Cardiac fibroblast (primary cell): ENCODE data around the gene TOMM20.

Source experiments
- DNase-seq, 2 donors: peaks; one replicate each; pipeline versions ENCODE4 v3.0.0 to v3.0.0-alpha.2; 2010; ENCODE audit warnings: low read depth in 2 of 2
- H3K4me3 ChIP-seq, 2 donors: replicated peaks in 1 of 2; 1 replicate in 1 of 2; 2 replicates in 1 of 2; pipeline ENCODE4 v1.5.1; 2011; ENCODE audit warnings: low read depth in 2 of 2, low read length in 2 of 2, mild to moderate bottlenecking in 2 of 2, moderate library complexity in 1 of 2
- CTCF ChIP-seq: IDR thresholded peaks from one replicate; pipeline ENCODE4 v1.5.1; 2011; ENCODE audit warnings: low read depth, mild to moderate bottlenecking, low read length, inconsistent platforms

TOMM20 gene

GRCh38 chr1:235078480-235079381 is 49.9 kb downstream of the TOMM20 start:
- H3K4me3 ChIP-seq = no peak overlapping the region
- DNase-seq = peak; percentile 40 to 66
- TF ChIP-seq CTCF = no peak

DNA sequence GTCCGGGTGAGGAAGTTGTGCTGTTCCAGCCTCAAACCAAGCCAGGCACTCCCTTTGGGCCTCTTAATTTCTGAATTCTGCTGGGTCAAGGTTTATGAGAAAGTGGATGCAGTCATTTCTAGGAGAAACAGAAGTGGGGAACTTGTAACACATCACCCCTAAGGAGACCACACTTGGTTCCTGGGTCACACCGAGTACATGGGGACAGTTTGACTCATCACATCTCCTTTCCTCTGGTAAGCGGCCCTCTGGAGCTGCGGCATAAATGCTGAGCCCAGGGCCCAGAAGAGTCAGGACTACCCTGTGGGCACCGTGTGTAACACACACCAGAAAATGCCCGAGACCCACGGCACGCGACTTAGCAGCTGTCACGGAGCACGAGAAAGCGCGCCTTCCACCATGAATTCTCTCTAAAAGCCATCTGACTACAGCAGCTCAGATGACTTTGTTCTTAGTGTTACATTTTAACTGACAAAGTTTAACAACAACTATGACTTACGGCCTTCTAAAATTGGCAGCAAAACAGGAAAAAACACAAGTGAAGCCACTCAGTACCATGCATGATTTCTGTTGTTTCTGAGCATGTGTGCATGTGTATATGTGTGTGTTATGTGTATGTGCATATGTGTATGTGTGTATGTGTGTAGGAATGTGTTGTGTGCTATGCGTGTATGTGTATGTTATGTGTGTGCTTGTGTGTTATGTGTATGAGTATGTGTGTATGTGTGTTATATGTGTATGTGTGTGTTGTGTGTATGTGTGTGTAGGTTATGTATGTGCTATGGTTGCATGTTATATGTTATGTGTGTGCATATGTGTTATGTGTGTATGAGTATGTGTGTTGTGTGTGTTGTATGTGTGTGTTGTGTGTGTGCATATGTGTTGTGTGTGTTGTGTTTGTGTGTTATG is 50.8 kb downstream of the TOMM20 start:
- TF ChIP-seq CTCF = no peak
- DNase-seq = peak in 1 of 2 donors; percentile 22
- H3K4me3 ChIP-seq = no peak overlapping the region

DNA sequence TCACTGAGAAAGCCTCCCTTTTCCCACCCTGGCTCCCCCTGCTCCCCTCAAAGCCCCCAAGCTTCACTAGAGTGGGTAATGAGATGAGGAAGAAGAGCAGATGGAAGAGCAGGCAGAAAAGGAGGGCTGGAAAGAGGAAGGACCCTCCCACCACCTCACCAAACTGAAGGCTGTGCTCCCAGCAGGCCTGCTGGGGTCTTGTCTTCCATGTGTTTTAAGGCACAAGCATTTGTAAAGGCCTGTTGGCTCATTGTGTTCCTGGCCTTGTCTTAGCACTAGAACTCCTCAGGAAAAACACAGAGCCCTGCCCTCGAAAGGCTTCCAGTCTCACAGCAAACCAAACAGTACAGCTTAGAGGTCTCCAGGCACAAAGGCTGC is 51.5 kb downstream of the TOMM20 start:
- TF ChIP-seq CTCF = no peak

GRCh38 chr1:235076504-235077162 is 52.0 kb downstream of the TOMM20 start:
- TF ChIP-seq CTCF = no peak
- H3K4me3 ChIP-seq = no peak overlapping the region
- DNase-seq = no peak

More for the DNA sequence above, 51.5 kb downstream of the TOMM20 start:
- DNase-seq = no peak
- no peak overlapping the region for H3K4me3 ChIP-seq

- H3K4me3 ChIP-seq = peak overlapping the region in 1 of 2 donors; percentile 15
- DNase-seq = no peak
- no peak for TF ChIP-seq CTCF
These were observed 52.8 kb downstream of the TOMM20 start for GRCh38 chr1:235075777-235076308.
